ENCODE measurements around the gene ADD3. TPM values are rescaled to one million over a fixed set of nuclear protein-coding genes. Genes with fewer than 3 reads are reported as not detected.
"Not testable (repeated sequence)": the region's sequence is repeated elsewhere in the genome, so short reads cannot be mapped to it uniquely, and the experiment has no call there.

ADD3 gene
- total RNA-seq, 1 donor, result 536 TPM

DNA sequence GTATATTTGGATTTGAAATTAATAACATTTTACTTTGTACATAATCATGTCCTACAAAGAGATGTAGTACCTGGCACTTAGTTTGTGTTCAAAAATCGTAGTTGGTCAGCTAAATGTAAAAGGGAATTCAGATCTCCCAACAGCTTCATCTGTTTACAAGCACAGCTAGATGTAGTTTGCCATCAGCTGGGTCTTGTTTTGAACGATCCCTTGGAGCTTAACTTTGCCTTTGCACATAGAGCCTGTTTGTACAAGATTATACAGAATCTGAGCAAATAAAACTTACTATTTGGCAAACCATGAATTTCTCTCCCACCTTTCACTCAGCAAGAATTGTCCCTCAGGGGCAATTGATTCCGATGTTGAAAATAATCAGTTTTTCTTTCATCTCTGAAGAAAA, 36.1 kb upstream of the ADD3 start:
- Histone ChIP-seq H3K4me1 (ENCODE audit: insufficient read depth, low read length) (no peaks in the 10 kb centered on the region), H3K27me3 (ENCODE audit: insufficient read depth, low read length) (no peaks in the 10 kb centered on the region), H3K9me3 (ENCODE audit: low read depth, low read length) (no peaks in the 10 kb centered on the region), H3K4me3 (ENCODE audit: low read length) (no peak overlapping the region)

- no peaks in the 10 kb centered on the region for H3K4me1 ChIP-seq (ENCODE audit: insufficient read depth, low read length)
- H3K4me3 ChIP-seq (ENCODE audit: low read length), result no peak overlapping the region
- no peaks in the 10 kb centered on the region for H3K9me3 ChIP-seq (ENCODE audit: low read depth, low read length)
- H3K27me3 ChIP-seq (ENCODE audit: insufficient read depth, low read length), result no peaks in the 10 kb centered on the region
These were observed 35.3 kb upstream of the ADD3 start for GRCh38 chr10:109972372-109973001.

- H3K9me3 ChIP-seq (ENCODE audit: low read depth, low read length), result no peaks in the 10 kb centered on the region
- H3K27me3 ChIP-seq (ENCODE audit: insufficient read depth, low read length), result no peaks in the 10 kb centered on the region
- no peak overlapping the region for H3K4me3 ChIP-seq (ENCODE audit: low read length)
- H3K4me1 ChIP-seq (ENCODE audit: insufficient read depth, low read length), result no peaks in the 10 kb centered on the region
These were observed 34.4 kb upstream of the ADD3 start for GRCh38 chr10:109973326-109973829.

DNA sequence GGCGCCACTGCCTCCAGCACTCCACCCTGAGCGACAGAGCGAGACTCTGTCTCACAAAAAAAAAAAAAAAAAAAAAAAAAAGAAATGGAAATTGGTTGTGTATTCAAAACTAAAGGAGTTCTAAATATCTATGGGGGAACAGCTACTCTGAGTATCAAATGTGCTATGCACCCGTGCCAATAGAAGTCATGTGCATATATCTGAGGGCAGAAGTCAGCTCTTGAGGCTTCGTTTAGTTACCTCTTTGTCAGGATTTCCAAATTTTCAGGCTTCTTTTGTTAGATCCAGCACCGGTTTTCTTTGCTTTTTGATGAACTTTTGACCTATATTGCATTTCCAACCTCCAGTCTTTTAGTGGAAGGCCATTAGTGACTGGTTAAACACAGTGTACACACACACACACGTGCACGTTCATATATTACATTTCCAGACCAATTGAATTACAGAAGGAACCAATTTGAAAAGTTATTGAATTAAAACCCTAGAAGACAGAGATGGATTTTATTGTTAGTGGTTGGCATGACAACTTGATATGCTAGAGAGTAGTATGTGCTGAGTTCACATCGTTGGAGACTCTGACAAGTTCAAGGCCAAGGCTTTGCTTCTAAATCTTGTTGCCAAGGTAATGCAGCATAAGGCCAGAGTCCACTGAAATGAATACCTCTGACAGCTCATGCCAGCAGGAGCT, 33.1 kb upstream of the ADD3 start:
- Histone ChIP-seq H3K27me3 (ENCODE audit: insufficient read depth, low read length) (no peaks in the 10 kb centered on the region), H3K4me3 (ENCODE audit: low read length) (no peak overlapping the region), H3K4me1 (ENCODE audit: insufficient read depth, low read length) (no peaks in the 10 kb centered on the region), H3K9me3 (ENCODE audit: low read depth, low read length) (no peaks in the 10 kb centered on the region)

- Histone ChIP-seq H3K9me3 (ENCODE audit: low read depth, low read length) (no peaks in the 10 kb centered on the region), H3K4me1 (ENCODE audit: insufficient read depth, low read length) (no peaks in the 10 kb centered on the region), H3K4me3 (ENCODE audit: low read length) (no peak overlapping the region), H3K27me3 (ENCODE audit: insufficient read depth, low read length) (no peaks in the 10 kb centered on the region)
These were observed 32.3 kb upstream of the ADD3 start for GRCh38 chr10:109975244-109976190.

GRCh38 chr10:109976681-109977080, 31.1 kb upstream of the ADD3 start:
- Histone ChIP-seq H3K4me1 (ENCODE audit: insufficient read depth, low read length) (no peaks in the 10 kb centered on the region), H3K4me3 (ENCODE audit: low read length) (no peak overlapping the region), H3K27me3 (ENCODE audit: insufficient read depth, low read length) (no peaks in the 10 kb centered on the region)

DNA sequence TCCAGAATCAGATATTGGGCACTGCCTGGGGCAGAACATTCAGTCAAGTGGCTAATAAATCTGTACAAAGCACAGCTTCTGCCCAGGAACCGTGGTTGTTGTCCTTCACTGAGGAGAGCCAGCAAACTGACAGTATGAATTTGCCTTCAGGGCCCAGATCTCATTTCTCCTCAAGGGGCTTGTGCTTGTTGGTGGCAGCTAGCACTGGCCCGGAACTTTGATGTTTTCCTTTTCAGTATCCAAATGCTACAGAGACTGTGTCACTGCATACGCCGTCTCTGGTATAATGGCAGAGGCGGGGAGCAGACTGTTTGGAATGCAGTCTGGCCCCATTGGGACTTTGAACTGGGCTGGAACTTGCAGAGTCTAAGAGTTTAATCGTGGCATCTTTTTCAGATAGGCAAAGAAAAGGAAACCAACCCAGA, 30.4 kb upstream of the ADD3 start:
- no peaks in the 10 kb centered on the region for H3K27me3 ChIP-seq (ENCODE audit: insufficient read depth, low read length)
- H3K4me1 ChIP-seq (ENCODE audit: insufficient read depth, low read length), result no peaks in the 10 kb centered on the region
- no peaks in the 10 kb centered on the region for H3K9me3 ChIP-seq (ENCODE audit: low read depth, low read length)
- H3K4me3 ChIP-seq (ENCODE audit: low read length), result no peak overlapping the region

More at GRCh38 chr10:109976681-109977080, 31.1 kb upstream of the ADD3 start:
- H3K9me3 ChIP-seq (ENCODE audit: low read depth, low read length), result no peaks in the 10 kb centered on the region

GRCh38 chr10:109978481-109978880, 29.3 kb upstream of the ADD3 start:
- no peaks in the 10 kb centered on the region for H3K9me3 ChIP-seq (ENCODE audit: low read depth, low read length)
- no peak overlapping the region for H3K4me3 ChIP-seq (ENCODE audit: low read length)
- H3K27me3 ChIP-seq (ENCODE audit: insufficient read depth, low read length), result no peaks in the 10 kb centered on the region
- no peaks in the 10 kb centered on the region for H3K4me1 ChIP-seq (ENCODE audit: insufficient read depth, low read length)

DNA sequence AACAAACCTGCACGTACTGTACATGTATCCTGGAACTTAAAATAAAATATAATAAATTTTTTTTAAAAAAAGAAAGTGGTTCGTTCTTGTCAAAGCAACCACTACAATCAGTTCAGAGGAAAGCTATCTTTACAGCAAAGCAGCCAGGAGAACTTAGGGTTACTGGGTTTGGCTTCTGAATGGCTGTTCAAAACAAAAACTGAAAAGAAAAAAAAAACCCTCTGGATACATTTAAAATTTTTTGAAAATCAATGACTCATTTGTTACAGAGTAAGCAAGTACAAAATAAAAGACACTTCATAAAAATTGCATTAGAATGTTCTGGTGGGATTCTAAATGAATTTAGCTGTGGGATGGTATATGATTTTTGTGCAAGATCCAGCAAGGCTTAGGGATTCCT, 28.6 kb upstream of the ADD3 start:
- no peak overlapping the region for H3K4me3 ChIP-seq (ENCODE audit: low read length)
- H3K27me3 ChIP-seq (ENCODE audit: insufficient read depth, low read length), result no peaks in the 10 kb centered on the region
- H3K9me3 ChIP-seq (ENCODE audit: low read depth, low read length), result no peaks in the 10 kb centered on the region
- no peaks in the 10 kb centered on the region for H3K4me1 ChIP-seq (ENCODE audit: insufficient read depth, low read length)

- Histone ChIP-seq H3K9me3 (ENCODE audit: low read depth, low read length) (no peaks in the 10 kb centered on the region), H3K27me3 (ENCODE audit: insufficient read depth, low read length) (no peaks in the 10 kb centered on the region), H3K4me1 (ENCODE audit: insufficient read depth, low read length) (no peaks in the 10 kb centered on the region), H3K4me3 (ENCODE audit: low read length) (no peak overlapping the region)
These were observed 26.1 kb upstream of the ADD3 start for GRCh38 chr10:109981650-109982049.

DNA sequence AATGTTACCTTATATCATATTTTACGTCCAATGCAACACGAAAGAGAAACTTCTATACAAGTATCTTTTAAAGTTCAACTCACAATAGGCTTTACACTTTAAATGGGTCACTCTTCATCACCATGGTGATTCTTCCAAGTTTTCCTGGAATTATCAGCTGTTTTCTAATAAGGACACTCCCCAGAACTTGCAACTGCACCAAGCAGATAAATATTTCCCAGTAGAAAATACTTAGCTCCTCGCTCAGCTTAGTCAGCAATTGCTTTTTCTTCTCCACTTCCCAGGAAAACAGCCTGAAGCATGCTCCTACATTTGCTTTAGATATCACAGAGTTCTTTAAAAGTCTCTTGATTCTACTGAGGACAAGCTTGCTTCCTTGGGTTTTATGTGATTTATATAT, 25.7 kb upstream of the ADD3 start:
- Histone ChIP-seq H3K4me1 (ENCODE audit: insufficient read depth, low read length) (no peaks in the 10 kb centered on the region), H3K4me3 (ENCODE audit: low read length) (no peak overlapping the region), H3K9me3 (ENCODE audit: low read depth, low read length) (no peaks in the 10 kb centered on the region), H3K27me3 (ENCODE audit: insufficient read depth, low read length) (no peaks in the 10 kb centered on the region)

DNA sequence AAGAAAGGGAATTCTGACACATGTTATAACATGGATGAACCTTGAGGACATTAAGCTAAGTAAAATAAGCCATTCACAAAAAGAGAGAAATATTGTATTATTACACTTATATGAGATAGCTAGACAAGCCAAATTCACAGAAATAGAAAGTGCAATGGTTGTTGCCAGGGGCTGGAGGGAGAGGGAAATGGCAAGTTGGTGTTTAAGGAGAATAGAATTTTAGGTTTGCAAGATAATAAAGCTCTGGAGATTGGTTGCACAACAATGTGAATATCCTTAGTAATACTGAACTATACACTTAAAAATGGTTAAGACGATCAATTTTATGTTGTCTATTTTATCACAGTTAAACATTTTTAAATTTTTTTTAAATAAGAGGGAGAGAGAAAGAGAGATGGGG, 25.0 kb upstream of the ADD3 start:
- H3K4me3 ChIP-seq (ENCODE audit: low read length), result no peak overlapping the region
- H3K4me1 ChIP-seq (ENCODE audit: insufficient read depth, low read length), result no peaks in the 10 kb centered on the region
- H3K27me3 ChIP-seq (ENCODE audit: insufficient read depth, low read length), result no peaks in the 10 kb centered on the region
- H3K9me3 ChIP-seq (ENCODE audit: low read depth, low read length), result no peaks in the 10 kb centered on the region

GRCh38 chr10:109984013-109984412, 23.8 kb upstream of the ADD3 start:
- Histone ChIP-seq H3K4me1 (ENCODE audit: insufficient read depth, low read length) (no peaks in the 10 kb centered on the region), H3K9me3 (ENCODE audit: low read depth, low read length) (no peaks in the 10 kb centered on the region), H3K4me3 (ENCODE audit: low read length) (no peak overlapping the region), H3K27me3 (ENCODE audit: insufficient read depth, low read length) (no peaks in the 10 kb centered on the region)

DNA sequence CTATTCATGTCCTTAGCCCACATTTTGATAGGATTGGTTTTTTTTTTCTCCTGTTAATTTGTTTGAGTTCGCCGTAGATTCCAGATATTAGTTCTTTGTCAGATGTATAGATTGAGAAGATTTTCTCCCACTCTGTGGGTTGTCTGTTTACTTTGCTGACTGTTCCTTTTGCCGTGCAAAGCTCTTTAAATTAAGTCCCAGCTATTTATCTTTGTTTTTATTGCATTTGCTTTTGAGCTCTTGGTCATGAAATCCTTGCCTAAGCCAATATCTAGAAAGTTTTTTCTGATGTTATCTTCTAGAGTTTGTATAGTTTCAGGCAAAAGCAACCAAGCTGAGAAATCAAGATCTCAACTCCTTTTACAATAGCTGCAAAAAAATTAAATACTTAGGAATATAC, 22.0 kb upstream of the ADD3 start:
- H3K4me3 ChIP-seq (ENCODE audit: low read length); H3K4me1 ChIP-seq (ENCODE audit: insufficient read depth, low read length); H3K27me3 ChIP-seq (ENCODE audit: insufficient read depth, low read length); H3K9me3 ChIP-seq (ENCODE audit: low read depth, low read length): not testable (repeated sequence)

Measured in mononuclear cell (primary cell).